NCI-H1436 (cell line): ENCODE measurements around the gene MOAP1.
"Not testable (repeated sequence)": the region's sequence is repeated elsewhere in the genome, so short reads cannot be mapped to it uniquely, and the experiment has no call there.

Source experiments
- DNase-seq: peaks from one replicate; lab custom pipeline; 2025; lab: John Stamatoyannopoulos, UW

Gene MOAP1, protein sequence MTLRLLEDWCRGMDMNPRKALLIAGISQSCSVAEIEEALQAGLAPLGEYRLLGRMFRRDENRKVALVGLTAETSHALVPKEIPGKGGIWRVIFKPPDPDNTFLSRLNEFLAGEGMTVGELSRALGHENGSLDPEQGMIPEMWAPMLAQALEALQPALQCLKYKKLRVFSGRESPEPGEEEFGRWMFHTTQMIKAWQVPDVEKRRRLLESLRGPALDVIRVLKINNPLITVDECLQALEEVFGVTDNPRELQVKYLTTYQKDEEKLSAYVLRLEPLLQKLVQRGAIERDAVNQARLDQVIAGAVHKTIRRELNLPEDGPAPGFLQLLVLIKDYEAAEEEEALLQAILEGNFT

DNA sequence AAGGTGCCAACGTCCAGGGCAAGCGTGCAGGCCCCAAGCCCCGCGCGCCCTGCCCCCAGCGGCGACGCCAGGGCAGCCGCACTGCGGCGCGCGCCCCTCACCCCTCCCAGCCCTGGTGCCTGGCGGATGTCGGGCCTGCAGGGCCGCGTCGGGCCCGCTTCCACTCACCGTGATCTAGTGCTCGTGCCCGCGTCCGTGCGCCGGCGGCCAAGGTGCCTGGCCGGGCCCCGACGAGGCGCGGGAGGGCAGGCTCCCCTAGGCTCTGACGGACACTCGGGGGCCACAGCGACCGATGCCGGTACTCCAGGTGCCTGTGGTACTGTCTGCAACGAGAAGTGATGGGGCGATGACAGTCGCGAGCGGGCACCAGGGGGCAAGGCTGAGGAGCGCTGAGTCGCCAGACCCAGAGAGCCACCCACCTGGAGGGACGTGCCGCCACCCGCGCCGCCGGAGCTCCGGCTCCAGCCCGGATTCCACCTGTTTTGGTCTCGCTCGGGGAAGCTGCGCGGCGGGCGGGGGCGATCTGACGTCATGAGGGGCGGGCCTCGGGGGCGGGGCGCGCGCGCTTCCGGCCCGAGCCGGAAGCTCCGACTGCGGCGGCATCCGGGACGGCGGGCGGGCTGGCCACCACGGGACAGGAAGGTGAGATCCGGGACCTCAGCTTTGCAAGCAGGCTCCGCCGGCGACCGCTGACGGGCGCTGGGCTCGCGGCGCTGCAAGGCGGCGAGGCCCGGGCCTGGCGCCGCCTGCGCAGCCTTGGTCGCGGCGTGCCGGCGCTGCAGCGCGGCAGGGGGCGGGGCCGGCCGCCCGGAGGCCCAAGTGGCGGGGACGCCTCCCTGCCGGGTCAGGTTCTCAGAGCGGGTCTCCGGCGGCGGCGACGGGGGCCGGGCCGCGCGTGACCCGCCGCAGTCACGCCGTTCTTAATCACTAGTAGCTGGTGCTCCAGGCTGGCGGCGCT, at the start of gene MOAP1, which contains the start of gene LYSET:
MOAP1 (minus strand) TSS at position 507 of the 958 bp plus-strand sequence. CDS start 655 bp downstream, outside the sequence.
LYSET (plus strand) TSS at position 927 of the 958 bp plus-strand sequence. CDS start 89 bp downstream, outside the sequence.
- peak; percentile 74 for DNase-seq

DNA sequence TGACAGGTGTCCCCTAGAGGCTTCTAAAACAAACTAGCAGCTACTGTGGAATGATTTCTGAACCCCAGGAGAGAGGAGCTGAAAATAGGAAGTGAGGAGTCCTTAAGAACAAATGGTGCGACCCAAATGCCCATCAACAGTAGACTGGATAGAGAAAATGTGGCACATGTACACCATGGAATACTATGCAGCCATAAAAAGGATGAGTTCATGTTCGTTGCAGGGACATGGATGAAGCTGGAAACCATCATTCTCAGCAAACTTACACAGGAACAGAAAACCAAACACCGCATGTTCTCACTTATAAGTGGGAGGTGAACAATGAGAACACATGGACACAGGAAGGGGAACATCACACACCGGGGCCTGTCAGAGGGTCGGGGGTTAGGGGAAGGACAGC, 48.4 kb upstream of the MOAP1 start:
- not testable (repeated sequence) for DNase-seq

DNA sequence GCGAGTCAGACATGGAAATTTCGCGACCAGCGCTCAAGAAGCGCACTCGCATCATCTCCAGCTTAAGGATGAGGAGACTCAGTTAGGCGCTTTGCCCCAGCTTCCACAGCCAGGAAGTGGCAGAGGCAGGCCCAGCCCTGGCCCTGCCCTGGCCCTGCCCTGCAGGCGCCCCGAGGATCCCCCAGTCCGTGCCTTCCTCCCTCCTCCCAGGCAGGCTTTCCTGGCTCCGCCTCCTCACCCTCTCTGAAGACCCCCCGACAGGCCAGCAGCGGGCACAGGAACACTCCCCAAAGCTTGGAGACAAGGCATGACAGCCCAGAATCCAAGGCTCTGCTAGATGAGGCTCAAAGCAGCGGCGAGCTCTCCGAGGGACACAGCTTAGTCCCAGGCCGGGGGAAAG, 47.5 kb upstream of the MOAP1 start:
- DNase-seq = no peak

DNA sequence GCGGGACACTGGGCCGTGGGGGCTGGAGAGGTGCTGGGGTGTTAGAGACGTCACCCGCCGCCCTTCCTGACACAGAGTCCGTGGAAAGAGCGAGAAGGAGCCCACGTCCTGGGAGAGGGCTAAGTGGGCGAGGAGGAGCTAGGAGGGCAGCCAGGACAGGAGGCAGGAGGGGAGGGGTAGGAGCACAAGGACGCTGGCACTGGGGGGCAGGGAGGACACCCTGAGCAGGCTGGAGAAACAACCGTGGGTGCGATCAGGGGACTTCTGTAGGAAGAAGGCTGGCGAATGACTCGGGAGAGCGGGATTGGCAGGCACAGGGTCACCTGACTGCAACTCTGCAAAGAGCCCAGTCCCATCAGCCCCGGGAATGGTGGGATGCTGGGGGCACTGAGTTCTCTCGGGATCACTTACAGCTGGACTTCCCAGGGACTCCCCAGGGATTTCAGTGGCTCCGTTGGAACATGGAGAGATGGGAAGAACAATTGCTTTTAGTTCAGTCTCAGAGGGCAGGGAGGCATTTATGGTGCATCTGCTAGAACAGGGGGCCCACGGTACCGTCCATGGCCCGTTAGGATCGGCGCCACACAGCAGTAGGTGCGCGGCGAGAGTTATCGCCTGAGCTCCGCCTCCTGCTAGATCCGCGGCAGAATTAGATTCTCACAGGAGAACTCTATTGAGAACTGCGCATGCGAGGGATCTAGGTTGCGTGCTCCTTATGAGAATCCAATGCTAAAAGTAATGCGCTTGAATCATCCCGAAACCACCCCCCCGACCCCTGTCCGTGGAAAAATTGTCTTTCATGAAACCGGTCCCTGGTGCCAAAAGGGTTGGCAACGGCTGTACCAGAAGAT, 46.7 kb upstream of the MOAP1 start:
- DNase-seq = peak; percentile 25

DNA sequence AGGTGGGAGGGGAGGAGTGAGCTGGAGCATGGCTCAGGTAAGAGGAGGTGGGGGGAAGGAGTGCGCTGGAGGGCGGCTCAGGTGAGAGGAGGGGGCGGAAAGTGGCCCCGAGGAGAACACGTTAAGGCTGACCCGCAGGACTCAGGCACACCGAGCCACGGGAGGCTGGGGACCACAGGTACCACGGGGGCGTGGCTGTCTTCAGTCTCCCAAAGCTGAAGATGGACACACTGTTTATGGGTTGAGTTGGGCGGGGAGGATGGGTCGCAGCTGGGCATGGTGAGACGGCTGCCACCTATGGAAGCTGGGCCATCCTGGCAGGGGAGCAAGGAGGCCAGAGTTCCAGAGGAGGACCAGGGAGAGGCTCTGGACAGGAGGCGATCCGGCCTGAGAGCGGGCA, 45.8 kb upstream of the MOAP1 start:
- DNase-seq = no peak

- no peak for DNase-seq
These were observed 43.9 kb upstream of the MOAP1 start for GRCh38 chr14:93228550-93228949.

DNA sequence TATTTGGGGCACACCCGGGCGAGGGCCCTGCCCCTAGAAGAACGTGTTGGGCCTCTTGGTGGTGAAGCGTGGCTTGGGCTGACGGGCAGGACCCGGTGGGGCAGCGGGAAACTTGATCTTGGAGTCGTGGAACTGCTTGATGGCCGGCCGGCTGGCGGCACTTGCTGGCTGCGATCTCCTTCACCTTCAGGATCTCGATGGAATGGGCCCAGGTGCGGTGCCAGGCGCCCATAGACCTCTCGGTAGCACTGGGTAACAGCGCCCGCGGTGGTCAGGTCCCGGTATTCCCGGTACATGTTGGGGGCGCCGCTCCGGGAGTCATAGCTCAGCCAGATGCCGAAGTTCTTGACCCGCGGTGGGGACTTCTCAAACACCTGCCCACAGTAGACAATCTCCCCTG, 38.9 kb upstream of the MOAP1 start:
- no peak for DNase-seq

DNA sequence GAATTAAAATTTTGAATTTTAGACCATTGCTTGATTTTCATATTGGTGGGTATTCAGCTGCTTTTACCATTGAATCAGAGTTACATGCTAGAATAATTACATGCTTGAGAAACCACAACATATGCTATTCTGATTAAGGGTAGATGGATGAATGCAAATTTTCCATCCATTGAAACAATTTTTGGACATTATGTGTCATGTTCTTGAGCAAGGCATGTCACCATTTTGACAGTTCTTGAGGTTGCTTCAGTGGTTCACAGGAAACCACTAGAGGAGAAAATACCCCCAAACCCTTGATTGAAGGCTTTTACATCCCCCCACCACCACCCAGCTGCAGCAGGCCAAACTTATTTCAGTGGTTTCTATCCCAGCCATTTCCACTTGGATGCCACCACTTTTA, 35.8 kb upstream of the MOAP1 start:
- DNase-seq = no peak

DNA sequence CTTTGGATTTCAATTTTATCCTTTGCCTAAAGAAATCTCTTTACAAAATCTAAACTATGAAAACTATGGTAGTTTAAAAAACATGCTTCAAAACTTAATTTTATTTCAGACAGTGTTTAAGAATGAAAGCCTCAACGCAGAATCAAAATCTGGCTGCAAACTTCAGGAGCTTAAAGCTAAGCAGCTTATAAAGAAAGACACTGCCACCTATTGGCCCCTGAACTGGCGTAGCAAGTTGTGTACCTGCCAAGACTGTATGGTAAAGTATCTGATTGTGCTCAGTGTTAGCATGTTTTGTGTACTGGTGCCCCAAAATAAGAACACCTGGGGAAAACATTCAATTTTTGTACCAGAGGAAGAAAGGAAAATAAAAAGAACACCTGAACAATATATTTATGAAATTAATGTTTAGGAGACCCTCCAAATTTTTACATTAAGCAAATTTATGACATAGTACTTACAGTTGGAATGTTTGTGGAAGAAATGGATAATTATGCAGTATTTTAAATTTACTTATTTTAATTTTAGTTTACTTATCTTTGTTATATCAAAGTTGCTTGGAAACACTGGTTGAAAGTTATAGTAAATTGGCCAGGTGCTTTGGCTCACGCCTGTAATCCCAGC, 34.5 kb upstream of the MOAP1 start:
- peak; percentile 31 for DNase-seq

- no peak for DNase-seq
These were observed 29.9 kb upstream of the MOAP1 start for GRCh38 chr14:93214598-93214997.

DNA sequence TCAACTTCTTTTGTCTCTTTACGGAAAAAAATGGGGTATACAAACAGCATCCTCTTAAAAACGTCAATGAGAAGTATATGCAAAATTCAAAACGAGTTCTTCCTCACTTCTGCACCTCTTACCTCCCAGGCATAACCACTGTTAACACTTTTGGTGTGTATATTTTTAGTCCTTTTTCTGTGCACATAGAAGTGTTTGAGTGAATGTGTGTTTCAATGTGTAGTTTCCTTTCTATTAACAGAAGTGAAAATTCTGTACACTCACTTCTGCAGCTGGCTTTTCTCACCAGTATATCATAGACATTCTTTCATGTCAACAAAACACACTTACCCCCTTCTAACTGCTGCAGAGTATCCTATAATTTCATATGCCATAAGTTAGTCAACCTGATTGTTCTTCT, 27.7 kb upstream of the MOAP1 start:
- no peak for DNase-seq

- DNase-seq = no peak
These were observed 23.0 kb upstream of the MOAP1 start for GRCh38 chr14:93207468-93208308.

DNA sequence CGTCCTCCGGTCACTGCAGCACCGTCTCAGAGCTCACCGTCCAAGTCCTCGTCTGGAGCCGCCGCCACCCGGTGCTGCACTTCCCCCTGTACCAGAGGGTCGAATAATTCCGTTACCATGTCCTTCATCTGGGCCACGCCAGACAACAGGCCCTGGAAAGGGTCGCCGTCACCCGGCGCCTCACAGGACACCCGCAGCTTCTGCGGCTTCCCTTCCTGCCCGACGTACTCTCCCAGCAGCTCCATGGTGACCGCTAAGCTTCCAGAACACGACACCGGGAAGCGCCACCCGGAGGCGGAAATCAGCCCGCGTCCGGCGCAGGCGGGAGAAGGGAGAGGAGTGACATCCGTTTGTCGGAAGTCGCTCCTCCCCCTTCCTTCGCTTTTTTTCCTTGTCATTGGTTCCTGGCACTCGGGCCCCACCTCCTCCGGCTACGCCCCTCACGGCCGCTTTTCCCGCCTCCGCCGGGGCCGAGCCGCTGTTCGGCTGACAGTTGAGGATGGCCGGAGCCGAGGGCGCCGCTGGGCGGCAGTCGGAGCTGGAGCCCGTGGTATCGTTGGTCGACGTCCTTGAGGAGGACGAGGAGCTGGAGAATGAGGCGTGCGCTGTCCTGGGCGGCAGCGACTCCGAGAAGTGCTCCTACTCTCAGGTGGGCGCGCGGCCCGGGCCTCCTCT, 22.2 kb upstream of the MOAP1 start, which contains the start of the genes GON7 and UBR7:
GON7 (minus strand) TSS at position 273 of the 675 bp plus-strand sequence; CDS start at position 245, 28 bp downstream.
UBR7 (plus strand) TSS at position 464 of the 675 bp plus-strand sequence; CDS start at position 500, 36 bp downstream.
- peak; percentile 96 for DNase-seq

- no peak for DNase-seq
These were observed 16.5 kb upstream of the MOAP1 start for GRCh38 chr14:93201155-93201704.

DNA sequence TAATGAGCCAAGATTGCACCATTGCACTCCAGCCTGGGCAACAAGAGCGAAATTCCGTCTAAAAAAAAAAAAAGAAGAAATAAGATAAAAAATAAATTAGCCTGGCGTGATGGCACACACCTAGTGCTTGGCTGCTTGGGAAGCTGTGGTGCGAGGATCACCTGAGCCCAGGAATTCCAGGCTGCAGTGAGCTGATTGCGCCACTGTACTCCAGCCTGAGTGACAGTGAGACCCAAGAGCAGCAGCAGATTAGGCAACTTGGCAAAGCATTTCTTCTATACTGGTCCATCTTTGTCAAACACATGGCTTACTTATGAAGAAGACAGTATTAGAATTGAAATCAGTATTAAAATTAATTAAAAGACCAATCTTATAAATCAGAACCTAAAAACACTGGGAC, 15.9 kb upstream of the MOAP1 start:
- no peak for DNase-seq

- no peak for DNase-seq
These were observed 14.3 kb upstream of the MOAP1 start for GRCh38 chr14:93199031-93199430.

- no peak for DNase-seq
These were observed 10.8 kb upstream of the MOAP1 start for GRCh38 chr14:93195316-93195999.

DNA sequence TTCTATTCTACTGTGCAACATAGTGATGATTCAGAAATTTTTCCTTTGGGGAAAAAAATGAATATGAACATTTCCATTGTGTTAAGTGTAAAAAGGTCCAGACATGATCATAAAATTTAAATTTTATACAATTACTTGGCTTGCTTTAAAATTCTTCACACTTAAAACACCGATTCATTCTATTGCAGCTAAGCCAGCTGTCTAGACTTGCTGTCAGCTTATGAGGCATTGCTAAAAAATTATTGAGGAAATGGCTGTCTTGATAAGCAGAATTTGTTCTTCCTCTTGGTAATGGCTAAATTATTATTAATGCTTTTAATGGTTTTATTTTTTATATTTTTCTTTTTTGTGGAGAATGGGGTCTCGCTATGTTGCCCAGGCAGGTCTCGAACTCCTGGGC, 2.3 kb upstream of the MOAP1 start:
- no peak for DNase-seq

DNA sequence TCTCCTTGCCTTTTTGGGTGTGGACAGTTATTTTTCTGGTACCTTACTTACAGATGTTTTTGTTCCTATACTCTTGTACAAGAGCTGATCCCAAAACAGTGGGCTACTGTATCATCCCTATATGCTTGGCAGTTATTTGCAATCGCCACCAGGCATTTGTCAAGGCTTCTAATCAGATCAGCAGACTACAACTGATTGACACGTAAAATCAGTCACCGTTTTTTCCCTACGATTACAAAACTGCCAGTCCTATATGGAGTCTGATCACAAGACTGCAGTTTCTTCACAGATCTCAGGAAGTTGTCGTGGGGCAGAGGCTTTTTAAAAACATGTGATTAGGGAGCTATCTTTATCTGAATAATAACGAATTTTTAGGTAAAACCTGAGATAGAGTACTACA, 1.8 kb upstream of the MOAP1 start:
- no peak for DNase-seq
